Caco-2 (cell line): Measurements from ENCODE around the gene KCTD15. TPM values are rescaled to one million over a fixed set of nuclear protein-coding genes. Genes with fewer than 3 reads are reported as not detected.

ENCODE experiments used
- BruUV-seq: library from RNA; stranded (reverse); fragments of 400-500 nt; replicated peaks from 2 replicates; lab custom pipeline; 2021; lab: Mats Ljungman, UMichigan
- CTCF ChIA-PET: fragments of 300-600 bp; sonication (Branson Sonifier 250); formaldehyde crosslinking; loops from one replicate; lab custom pipeline; 2022; ENCODE audit warnings: antibody characterized with exemption; lab: Charles Lee
- POLR2A ChIA-PET: fragments of 300-600 bp; sonication (Branson Sonifier 250); formaldehyde crosslinking; loops from one replicate; lab custom pipeline; 2022; ENCODE audit warnings: antibody characterized with exemption; lab: Charles Lee
- DNase-seq, 2 experiments: peaks; one replicate each; pipeline versions ENCODE4 v3.0.0 to v3.0.0-alpha.2; 2020 to 2022
- H3K27me3 ChIP-seq: replicated peaks from 2 replicates; pipeline ENCODE4 v1.6.0; 2011; ENCODE audit warnings: low read length; ENCODE audit not compliant: control insufficient read depth, insufficient read depth
- H3K36me3 ChIP-seq: 2 replicates; pipeline ENCODE4 v1.5.1; 2011; ENCODE audit warnings: low read length; ENCODE audit not compliant: control insufficient read depth, insufficient read depth
- H3K4me1 ChIP-seq: fragments of 250-450 bp; sonication (Bioruptor Pico); 2 replicates; pipeline ENCODE4 v1.5.1; 2020; ENCODE audit warnings: mild to moderate bottlenecking
- H3K4me3 ChIP-seq: 2 replicates; pipeline ENCODE4 v1.5.1; 2011; ENCODE audit warnings: low read depth, mild to moderate bottlenecking, control low read depth, low read length
- H3K9me3 ChIP-seq: fragments of 250-450 bp; sonication (Bioruptor Pico); 2 replicates; pipeline ENCODE4 v1.5.1; 2020; ENCODE audit warnings: mild to moderate bottlenecking, moderate library complexity
- H3K27ac Mint-ChIP-seq: one replicate; pipeline ENCODE4 v1.8.0; 2022; ENCODE audit warnings: mixed read lengths; ENCODE audit not compliant: unreplicated experiment
- H3K27me3 Mint-ChIP-seq: one replicate; pipeline ENCODE4 v1.8.0; 2022; ENCODE audit warnings: mixed read lengths; ENCODE audit not compliant: insufficient read depth, unreplicated experiment
- H3K36me3 Mint-ChIP-seq: one replicate; pipeline ENCODE4 v1.8.0; 2022; ENCODE audit warnings: mild to moderate bottlenecking, mixed read lengths; ENCODE audit not compliant: insufficient read depth, unreplicated experiment
- H3K4me1 Mint-ChIP-seq: one replicate; pipeline ENCODE4 v1.8.0; 2022; ENCODE audit warnings: low read depth, mixed read lengths; ENCODE audit not compliant: unreplicated experiment
- H3K4me3 Mint-ChIP-seq: one replicate; pipeline ENCODE4 v1.8.0; 2022; ENCODE audit warnings: mild to moderate bottlenecking, moderate library complexity, mixed read lengths; ENCODE audit not compliant: unreplicated experiment
- H3K9me3 Mint-ChIP-seq: one replicate; pipeline ENCODE4 v1.8.0; 2022; ENCODE audit warnings: mixed read lengths; ENCODE audit not compliant: unreplicated experiment
- intact Hi-C: fragments of 100-400 bp; cut with micrococcal nuclease; formaldehyde crosslinking; loops from one replicate; pipeline ENCODE4 v1.10.0; 2022; ENCODE audit not compliant: unreplicated experiment
- total RNA-seq: library from RNA; stranded (reverse); gene quantifications from 2 replicates; pipeline ENCODE4 v1.2.3, GENCODE V29; 2022
- TF ChIP-seq, protein P1 (sequence below), 2 experiments: fragments of 200-600 bp in 1 of 2; IDR thresholded peaks; 1 replicate in 1 of 2; 2 replicates in 1 of 2; pipeline versions ENCODE4 v1.5.1 to v1.8.0; 2011 to 2022; ENCODE audit warnings: antibody characterized with exemption in 1 of 2, control low read depth in 1 of 2, inconsistent platforms in 1 of 2, low read depth in 1 of 2, low read length in 1 of 2, mild to moderate bottlenecking in 1 of 2, moderate library complexity in 1 of 2; ENCODE audit not compliant: insufficient read depth in 1 of 2, severe bottlenecking in 1 of 2, unreplicated experiment in 1 of 2

Gene KCTD15
- total RNA-seq, 1 experiment from 2014 or later = 34.6 TPM

DNA sequence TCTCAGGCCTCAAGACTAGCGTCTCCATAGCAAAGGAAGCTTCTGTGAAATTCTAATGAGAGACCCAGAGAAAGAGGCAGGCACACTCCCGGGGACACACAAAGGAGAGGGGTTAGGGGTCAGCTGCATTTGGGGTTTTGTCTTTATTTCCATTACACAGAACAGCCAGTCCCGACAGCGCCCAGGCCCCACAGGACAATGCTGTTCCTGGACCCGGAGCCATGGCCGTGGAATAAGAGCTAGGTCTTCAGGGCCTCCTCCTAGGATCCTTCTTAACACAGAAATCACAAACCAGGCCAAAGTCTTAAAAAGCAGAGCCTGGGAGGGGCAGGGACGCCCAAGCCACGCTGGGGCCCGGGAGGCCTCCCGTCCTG, 22.8 kb downstream of the KCTD15 start:
- ChIA-PET CTCF (interaction anchor here (0.6 to 1.5 kb wide), 3 partner anchors 9 to 42 kb away, joined by 3 to 8 read pairs (median 4); no protein-coding TSS in a partner anchor), POLR2A (interaction anchor here (0.6 to 0.7 kb wide), 3 partner anchors 22 to 389 kb away, joined by 3 to 5 read pairs (median 3); partner anchors contain the start of gene KCTD15)
- Histone ChIP-seq H3K4me1 (0 out of 2 replicates have a peak, but pooled peaks cover 11% of the 10 kb centered on the region), H3K27me3 (no peaks in the 10 kb centered on the region), H3K9me3 (no peaks in the 10 kb centered on the region), H3K36me3 (no peaks in the 10 kb centered on the region), H3K4me3 (peak overlapping the region; percentile 38)
- H3K4me3 Mint-ChIP-seq = peak overlapping the region; percentile 74
- no peak overlapping the region for H3K27ac Mint-ChIP-seq
- intact Hi-C loops = no loop called here
- TF ChIP-seq, protein P1, sequence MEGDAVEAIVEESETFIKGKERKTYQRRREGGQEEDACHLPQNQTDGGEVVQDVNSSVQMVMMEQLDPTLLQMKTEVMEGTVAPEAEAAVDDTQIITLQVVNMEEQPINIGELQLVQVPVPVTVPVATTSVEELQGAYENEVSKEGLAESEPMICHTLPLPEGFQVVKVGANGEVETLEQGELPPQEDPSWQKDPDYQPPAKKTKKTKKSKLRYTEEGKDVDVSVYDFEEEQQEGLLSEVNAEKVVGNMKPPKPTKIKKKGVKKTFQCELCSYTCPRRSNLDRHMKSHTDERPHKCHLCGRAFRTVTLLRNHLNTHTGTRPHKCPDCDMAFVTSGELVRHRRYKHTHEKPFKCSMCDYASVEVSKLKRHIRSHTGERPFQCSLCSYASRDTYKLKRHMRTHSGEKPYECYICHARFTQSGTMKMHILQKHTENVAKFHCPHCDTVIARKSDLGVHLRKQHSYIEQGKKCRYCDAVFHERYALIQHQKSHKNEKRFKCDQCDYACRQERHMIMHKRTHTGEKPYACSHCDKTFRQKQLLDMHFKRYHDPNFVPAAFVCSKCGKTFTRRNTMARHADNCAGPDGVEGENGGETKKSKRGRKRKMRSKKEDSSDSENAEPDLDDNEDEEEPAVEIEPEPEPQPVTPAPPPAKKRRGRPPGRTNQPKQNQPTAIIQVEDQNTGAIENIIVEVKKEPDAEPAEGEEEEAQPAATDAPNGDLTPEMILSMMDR (IDR thresholded peaks at IDR 0.05; ENCODE audit: insufficient read depth in 1 of 2, low read depth in 1 of 2, low read length in 1 of 2, severe bottlenecking in 1 of 2, unreplicated experiment in 1 of 2) = no peak
- peaks cover 2% of the 10 kb centered on the region for H3K27me3 Mint-ChIP-seq
- H3K4me1 Mint-ChIP-seq = no peaks in the 10 kb centered on the region
- H3K36me3 Mint-ChIP-seq = no peaks in the 10 kb centered on the region
- DNase-seq = no peak
- no TSS peak for BruUV-seq
- H3K9me3 Mint-ChIP-seq = no peaks in the 10 kb centered on the region

DNA sequence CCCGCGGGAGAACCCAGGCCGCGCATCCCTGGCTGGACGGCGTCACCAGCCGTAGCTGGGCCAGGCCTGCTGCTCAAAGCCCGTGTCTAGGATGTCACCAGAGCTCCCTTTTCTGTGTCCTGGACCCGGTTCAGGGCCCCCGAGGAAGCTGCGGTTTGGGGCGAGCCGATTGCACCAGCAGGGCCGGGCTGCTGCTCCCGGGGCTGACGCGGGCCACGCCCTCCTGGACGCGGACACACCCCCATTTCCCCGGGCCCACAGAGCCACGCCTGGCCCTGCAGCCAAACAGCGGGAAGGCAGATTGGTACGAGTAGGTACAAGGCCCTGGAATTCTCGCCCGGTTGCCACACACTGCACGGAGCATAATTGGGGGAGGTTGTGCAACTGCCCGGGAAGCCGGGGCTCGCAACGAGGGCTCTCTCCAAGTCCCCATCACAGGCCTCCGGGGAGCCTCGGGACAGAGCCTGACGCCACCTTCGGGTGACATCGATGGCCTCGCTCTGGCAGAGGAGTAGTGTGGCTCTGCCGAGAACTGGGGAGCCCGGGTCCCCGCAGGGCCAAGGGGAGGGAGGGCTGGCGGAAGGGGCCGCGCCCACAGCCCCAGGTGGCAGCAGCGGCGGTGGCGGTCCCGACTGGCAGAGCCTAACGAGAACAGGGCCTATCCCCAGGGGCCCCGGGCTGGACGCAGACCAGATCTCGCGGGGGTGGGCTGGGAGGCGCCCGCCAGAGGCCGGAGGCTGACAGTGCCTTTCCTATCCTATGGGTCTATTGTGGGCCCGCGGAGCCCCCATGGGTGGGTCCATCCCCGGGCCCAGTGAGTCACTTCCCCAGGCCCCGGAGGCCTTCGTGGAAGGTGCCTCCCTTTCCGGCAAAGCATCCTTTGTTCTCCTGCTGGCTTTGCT, 23.5 kb downstream of the KCTD15 start:
- no TSS peak for BruUV-seq
- TF ChIP-seq, protein P1 (IDR thresholded peaks at IDR 0.05; ENCODE audit: insufficient read depth in 1 of 2, low read depth in 1 of 2, low read length in 1 of 2, severe bottlenecking in 1 of 2, unreplicated experiment in 1 of 2) = no peak
- no peak overlapping the region for H3K27ac Mint-ChIP-seq
- no peaks in the 10 kb centered on the region for H3K36me3 Mint-ChIP-seq
- Histone ChIP-seq H3K36me3 (no peaks in the 10 kb centered on the region), H3K27me3 (no peaks in the 10 kb centered on the region), H3K9me3 (no peaks in the 10 kb centered on the region), H3K4me1 (0 out of 2 replicates have a peak, but pooled peaks cover 11% of the 10 kb centered on the region), H3K4me3 (peak overlapping the region; percentile 38)
- H3K27me3 Mint-ChIP-seq = peaks cover 2% of the 10 kb centered on the region
- intact Hi-C loops = no loop called here
- peak; percentile 73 to 77 for DNase-seq
- H3K4me1 Mint-ChIP-seq = no peaks in the 10 kb centered on the region
- no peaks in the 10 kb centered on the region for H3K9me3 Mint-ChIP-seq
- CTCF ChIA-PET = interaction anchor here (0.6 to 1.5 kb wide), 3 partner anchors 8 to 42 kb away, joined by 3 to 8 read pairs (median 4); no protein-coding TSS in a partner anchor
- H3K4me3 Mint-ChIP-seq = peak overlapping the region; percentile 74
- POLR2A ChIA-PET = interaction anchor here (0.6 to 0.7 kb wide), 2 partner anchors 23 to 24 kb away, joined by 3 to 5 read pairs; partner anchors contain the start of gene KCTD15

DNA sequence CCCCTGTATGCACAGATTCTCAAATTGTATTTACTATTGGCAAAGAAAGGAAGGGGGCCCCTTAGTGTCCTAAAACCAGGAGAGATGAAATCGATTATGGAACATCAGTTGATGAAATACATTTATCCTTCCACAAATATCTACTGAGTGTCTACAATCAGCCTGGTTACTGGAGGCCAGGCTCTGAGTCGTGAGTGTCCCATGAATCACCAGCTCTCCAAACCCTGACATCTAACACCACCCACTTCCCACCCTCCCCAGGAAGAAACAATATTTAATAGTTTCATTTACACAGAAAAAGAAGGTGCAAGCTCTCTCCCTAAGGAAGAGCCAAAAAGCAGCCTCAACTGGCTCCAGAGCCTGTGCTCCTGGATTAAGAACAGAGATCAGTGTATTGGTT, 25.2 kb downstream of the KCTD15 start:
- CTCF ChIA-PET = no interaction called here

More for the DNA sequence above, 25.2 kb downstream of the KCTD15 start:
- no peaks in the 10 kb centered on the region for H3K36me3 ChIP-seq
- no peak for DNase-seq
- no peak overlapping the region for H3K4me3 ChIP-seq
- no peaks in the 10 kb centered on the region for H3K9me3 ChIP-seq
- H3K27ac Mint-ChIP-seq = no peak overlapping the region
- POLR2A ChIA-PET = interaction anchor here (0.7 kb wide), 1 partner anchor 25 kb away, joined by 4 read pairs; the partner anchor contains the start of gene KCTD15
- H3K4me1 ChIP-seq = 0 out of 2 replicates have a peak, but pooled peaks cover 11% of the 10 kb centered on the region
- no peaks in the 10 kb centered on the region for H3K36me3 Mint-ChIP-seq
- TF ChIP-seq, protein P1 (IDR thresholded peaks at IDR 0.05; ENCODE audit: insufficient read depth in 1 of 2, low read depth in 1 of 2, low read length in 1 of 2, severe bottlenecking in 1 of 2, unreplicated experiment in 1 of 2) = no peak
- H3K4me1 Mint-ChIP-seq = no peaks in the 10 kb centered on the region
- no peak overlapping the region for H3K4me3 Mint-ChIP-seq
- BruUV-seq = no TSS peak
- intact Hi-C loops = no loop called here
- H3K27me3 ChIP-seq = no peaks in the 10 kb centered on the region
- H3K9me3 Mint-ChIP-seq = no peaks in the 10 kb centered on the region
- H3K27me3 Mint-ChIP-seq = peaks cover 2% of the 10 kb centered on the region
